Right lobe of liver (tissue), 4 donors: ENCODE data around the gene ZNF385B.

ENCODE experiments used
- POLR2A ChIP-seq: fragments of 450-650 bp; IDR thresholded peaks from one replicate; pipeline ENCODE4 v1.6.1; 2017; ENCODE audit warnings: antibody characterized with exemption, mild to moderate bottlenecking
- TF ChIP-seq, protein P1 (sequence below), 4 donors: fragments of 200-600 bp in 3 of 4; fragments of 450-650 bp in 1 of 4; IDR thresholded peaks; one replicate each; pipeline versions ENCODE4 v1.5.1 to v1.8.0; 2016 to 2022; ENCODE audit warnings: antibody characterized with exemption in 4 of 4, mild to moderate bottlenecking in 2 of 4
- donor health status: DM: no; HTN: no; CAD: no.
- donor health status: DM: no; HTN: no; CAD: no.
- donor health status: DM: no; HTN: yes; CAD: no.

DNA sequence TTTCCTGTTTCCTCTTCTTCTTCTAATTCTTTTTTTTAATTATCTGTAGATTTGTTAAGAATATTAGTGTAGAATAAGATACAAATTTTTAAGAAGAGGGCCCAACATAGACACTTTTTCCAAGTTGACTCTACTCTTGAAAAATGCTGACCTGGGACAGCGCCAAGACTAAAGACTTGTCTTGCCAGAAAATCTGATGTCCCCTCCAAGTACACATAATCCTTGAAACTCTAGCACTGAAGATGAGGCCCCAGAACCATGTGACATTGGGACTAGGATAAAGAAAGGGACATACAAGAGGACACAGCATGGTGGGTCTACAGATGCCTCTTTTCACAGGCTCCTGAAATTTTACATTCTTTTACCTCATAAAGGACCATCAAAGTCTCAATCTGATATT is 325.2 kb downstream of the ZNF385B start:
- TF ChIP-seq, protein P1, sequence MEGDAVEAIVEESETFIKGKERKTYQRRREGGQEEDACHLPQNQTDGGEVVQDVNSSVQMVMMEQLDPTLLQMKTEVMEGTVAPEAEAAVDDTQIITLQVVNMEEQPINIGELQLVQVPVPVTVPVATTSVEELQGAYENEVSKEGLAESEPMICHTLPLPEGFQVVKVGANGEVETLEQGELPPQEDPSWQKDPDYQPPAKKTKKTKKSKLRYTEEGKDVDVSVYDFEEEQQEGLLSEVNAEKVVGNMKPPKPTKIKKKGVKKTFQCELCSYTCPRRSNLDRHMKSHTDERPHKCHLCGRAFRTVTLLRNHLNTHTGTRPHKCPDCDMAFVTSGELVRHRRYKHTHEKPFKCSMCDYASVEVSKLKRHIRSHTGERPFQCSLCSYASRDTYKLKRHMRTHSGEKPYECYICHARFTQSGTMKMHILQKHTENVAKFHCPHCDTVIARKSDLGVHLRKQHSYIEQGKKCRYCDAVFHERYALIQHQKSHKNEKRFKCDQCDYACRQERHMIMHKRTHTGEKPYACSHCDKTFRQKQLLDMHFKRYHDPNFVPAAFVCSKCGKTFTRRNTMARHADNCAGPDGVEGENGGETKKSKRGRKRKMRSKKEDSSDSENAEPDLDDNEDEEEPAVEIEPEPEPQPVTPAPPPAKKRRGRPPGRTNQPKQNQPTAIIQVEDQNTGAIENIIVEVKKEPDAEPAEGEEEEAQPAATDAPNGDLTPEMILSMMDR (IDR thresholded peaks at IDR 0.05) = no peak
- TF ChIP-seq POLR2A = no peak
